ENCODE measurements around the gene PDRG1.

Gene PDRG1

GRCh38 chr20:31901615-31902014, 50.2 kb downstream of the PDRG1 start:
- no peak for DNase-seq (ENCODE audit: low read depth)
- TF ChIP-seq MAX (IDR thresholded peaks at IDR 0.05; ENCODE audit: low read depth, low read length) (no peak), POLR2A (IDR thresholded peaks at IDR 0.05; ENCODE audit: extremely low read depth, insufficient read length) (no peak), MYC (IDR thresholded peaks at IDR 0.05; ENCODE audit: low read depth, low read length) (no peak)
- TF ChIP-seq, protein P1, sequence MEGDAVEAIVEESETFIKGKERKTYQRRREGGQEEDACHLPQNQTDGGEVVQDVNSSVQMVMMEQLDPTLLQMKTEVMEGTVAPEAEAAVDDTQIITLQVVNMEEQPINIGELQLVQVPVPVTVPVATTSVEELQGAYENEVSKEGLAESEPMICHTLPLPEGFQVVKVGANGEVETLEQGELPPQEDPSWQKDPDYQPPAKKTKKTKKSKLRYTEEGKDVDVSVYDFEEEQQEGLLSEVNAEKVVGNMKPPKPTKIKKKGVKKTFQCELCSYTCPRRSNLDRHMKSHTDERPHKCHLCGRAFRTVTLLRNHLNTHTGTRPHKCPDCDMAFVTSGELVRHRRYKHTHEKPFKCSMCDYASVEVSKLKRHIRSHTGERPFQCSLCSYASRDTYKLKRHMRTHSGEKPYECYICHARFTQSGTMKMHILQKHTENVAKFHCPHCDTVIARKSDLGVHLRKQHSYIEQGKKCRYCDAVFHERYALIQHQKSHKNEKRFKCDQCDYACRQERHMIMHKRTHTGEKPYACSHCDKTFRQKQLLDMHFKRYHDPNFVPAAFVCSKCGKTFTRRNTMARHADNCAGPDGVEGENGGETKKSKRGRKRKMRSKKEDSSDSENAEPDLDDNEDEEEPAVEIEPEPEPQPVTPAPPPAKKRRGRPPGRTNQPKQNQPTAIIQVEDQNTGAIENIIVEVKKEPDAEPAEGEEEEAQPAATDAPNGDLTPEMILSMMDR (IDR thresholded peaks at IDR 0.05; ENCODE audit: low read depth, low read length): no peak
- no peak overlapping the region for H3K4me3 ChIP-seq (ENCODE audit: low read depth, low read length)

DNA sequence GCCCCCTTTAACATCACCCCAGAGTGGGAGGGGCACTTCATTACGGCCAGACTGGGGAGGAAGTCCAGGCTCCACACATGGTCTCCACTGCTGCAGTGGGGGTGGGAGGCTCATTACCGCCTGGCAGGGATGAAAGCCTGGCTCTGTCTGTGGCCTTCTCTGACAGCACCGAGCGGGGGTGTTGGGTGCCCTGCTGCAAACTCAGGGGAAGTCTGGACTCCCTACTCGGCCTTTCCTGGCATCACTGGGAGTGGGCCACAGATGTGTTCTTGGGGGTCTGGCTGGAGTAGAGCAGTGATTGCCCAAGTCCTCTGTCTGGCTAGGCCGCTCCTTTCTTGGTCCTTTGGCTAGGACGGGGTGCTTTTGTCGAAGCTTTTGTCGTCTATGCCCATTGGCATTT, 54.3 kb downstream of the PDRG1 start:
- DNase-seq (ENCODE audit: low read depth): no peak
- no peak overlapping the region for H3K4me3 ChIP-seq (ENCODE audit: low read depth, low read length)
- TF ChIP-seq, protein P1 (IDR thresholded peaks at IDR 0.05; ENCODE audit: low read depth, low read length): no peak
- TF ChIP-seq POLR2A (IDR thresholded peaks at IDR 0.05; ENCODE audit: extremely low read depth, insufficient read length) (no peak), MAX (IDR thresholded peaks at IDR 0.05; ENCODE audit: low read depth, low read length) (no peak), MYC (IDR thresholded peaks at IDR 0.05; ENCODE audit: low read depth, low read length) (no peak)

DNA sequence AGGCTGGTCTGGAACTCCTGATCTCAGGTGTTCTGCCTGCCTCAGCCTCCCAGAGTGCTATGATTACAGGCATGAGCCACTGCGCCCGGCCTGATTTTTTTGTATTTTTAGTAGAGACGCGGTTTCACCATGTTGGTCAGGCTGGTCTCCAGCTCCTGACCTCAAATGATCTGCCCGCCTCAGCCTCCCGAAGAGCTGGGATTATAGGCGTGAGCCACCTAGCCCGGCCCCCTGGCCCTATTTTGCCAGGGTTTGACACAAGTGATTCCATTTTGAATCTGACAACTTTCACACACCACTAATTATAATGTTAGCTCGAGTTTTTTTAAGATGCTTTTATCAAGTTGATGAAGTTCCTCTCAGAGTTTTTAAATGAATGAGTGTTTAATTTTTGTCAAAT, 55.8 kb downstream of the PDRG1 start:
- DNase-seq (ENCODE audit: low read depth): no peak
- H3K4me3 ChIP-seq (ENCODE audit: low read depth, low read length): no peak overlapping the region
- TF ChIP-seq MYC (IDR thresholded peaks at IDR 0.05; ENCODE audit: low read depth, low read length) (no peak), MAX (IDR thresholded peaks at IDR 0.05; ENCODE audit: low read depth, low read length) (no peak), POLR2A (IDR thresholded peaks at IDR 0.05; ENCODE audit: extremely low read depth, insufficient read length) (no peak)
- TF ChIP-seq, protein P1 (IDR thresholded peaks at IDR 0.05; ENCODE audit: low read depth, low read length): no peak

GRCh38 chr20:31894980-31895675, 56.7 kb downstream of the PDRG1 start:
- peak; percentile 95 for DNase-seq (ENCODE audit: low read depth)
- H3K4me3 ChIP-seq (ENCODE audit: low read depth, low read length): no peak overlapping the region
- TF ChIP-seq, protein P1 (IDR thresholded peaks at IDR 0.05; ENCODE audit: low read depth, low read length): no peak
- TF ChIP-seq MAX (IDR thresholded peaks at IDR 0.05; ENCODE audit: low read depth, low read length): no peak
- no peak for TF ChIP-seq MYC (IDR thresholded peaks at IDR 0.05; ENCODE audit: low read depth, low read length)
- no peak for TF ChIP-seq POLR2A (IDR thresholded peaks at IDR 0.05; ENCODE audit: extremely low read depth, insufficient read length)
